Kidney (tissue), 14 donors: ENCODE data around the gene SVIL. TPM values are rescaled to one million over a fixed set of nuclear protein-coding genes. Genes with fewer than 3 reads are reported as not detected.
"Not testable (repeated sequence)": the region's sequence is repeated elsewhere in the genome, so short reads cannot be mapped to it uniquely, and the experiment has no call there.

Experiments used
- DNase-seq, 5 donors: peaks; one replicate each; pipeline ENCODE4 v3.0.0-alpha.2; 2013 to 2020
- FAIRE-seq: peaks from 2 replicates; lab custom pipeline; 2012; peaks lifted over from hg19 to GRCh38; lab: Jason Lieb, UNC
- H3K27ac ChIP-seq, 2 donors: one replicate each; pipeline ENCODE4 v1.7.0; 2013; ENCODE audit warnings: low read depth in 2 of 2, low read length in 2 of 2, inconsistent platforms in 1 of 2
- H3K27me3 ChIP-seq: one replicate; pipeline ENCODE4 v1.7.1; 2013; ENCODE audit warnings: low read length, inconsistent platforms; ENCODE audit not compliant: control insufficient read depth, insufficient read depth
- H3K36me3 ChIP-seq, 3 donors: one replicate each; pipeline versions ENCODE4 v1.7.0 to v1.7.1; 2013; ENCODE audit warnings: low read length in 3 of 3, control low read depth in 1 of 3, inconsistent platforms in 1 of 3; ENCODE audit not compliant: insufficient read depth in 3 of 3, control insufficient read depth in 2 of 3
- H3K4me1 ChIP-seq, 3 donors: one replicate each; pipeline versions ENCODE4 v1.7.0 to v1.7.1; 2013; ENCODE audit warnings: low read length in 3 of 3, inconsistent platforms in 1 of 3, low read depth in 1 of 3; ENCODE audit not compliant: control insufficient read depth in 2 of 3, insufficient read depth in 2 of 3
- H3K4me3 ChIP-seq, 3 donors: one replicate each; pipeline versions ENCODE4 v1.7.0 to v1.8.1; 2013; ENCODE audit warnings: low read length in 3 of 3, control low read depth in 1 of 3, inconsistent platforms in 1 of 3
- H3K9ac ChIP-seq, 3 donors: one replicate each; pipeline versions ENCODE4 v1.7.0 to v1.7.1; 2013; ENCODE audit warnings: low read length in 3 of 3, control low read depth in 1 of 3, inconsistent platforms in 1 of 3
- H3K9me3 ChIP-seq, 3 donors: one replicate each; pipeline versions ENCODE4 v1.7.0 to v1.7.1; 2013; ENCODE audit warnings: low read length in 3 of 3, control low read depth in 1 of 3, inconsistent platforms in 1 of 3; ENCODE audit not compliant: control insufficient read depth in 2 of 3, insufficient read depth in 1 of 3
- intact Hi-C: fragments of 100-400 bp; cut with DNase I; formaldehyde crosslinking; loops from one replicate; pipeline ENCODE4 v1.11.1; 2022
- polyA plus RNA-seq: library from polyadenylated mRNA; stranded (reverse); fragments of 350-450 nt; fragmentation: Illumina TruSeq; extraction: RNeasy Lipid Tissue Mini Kit (QIAGEN cat#74804); gene quantifications from one replicate; pipeline ENCODE4 v1.2.3, GENCODE V29; 2014; ENCODE audit warnings: low read depth, low replicate concordance; ENCODE audit not compliant: insufficient read depth
- total RNA-seq: library from RNA; stranded (reverse); fragmentation: NEBNext Ultra II Directional; extraction: Animal tissue kit (Norgen Biotek cat#: 25700); gene quantifications from one replicate; pipeline ENCODE4 v1.2.1, GENCODE V29; 2021
- TF ChIP-seq, protein P1 (sequence below): IDR thresholded peaks from 3 replicates; pipeline ENCODE4 v1.5.1; 2012; ENCODE audit warnings: mild to moderate bottlenecking, moderate library complexity, borderline replicate concordance; ENCODE audit not compliant: insufficient read depth; ENCODE audit errors: extremely low read depth
- donor health status: control.
- donor health status: control.
- donor health status: control.
- donor health status: control.
- donor health status: control.
- donor health status: DM: yes; HTN: yes; CAD: no.
- donor health status: Normal renal cell carcinoma (clear cell type).

The SVIL gene
- total and polyA plus RNA-seq, 2 donors from 2014 or later = 7.4 to 94.4 TPM

DNA sequence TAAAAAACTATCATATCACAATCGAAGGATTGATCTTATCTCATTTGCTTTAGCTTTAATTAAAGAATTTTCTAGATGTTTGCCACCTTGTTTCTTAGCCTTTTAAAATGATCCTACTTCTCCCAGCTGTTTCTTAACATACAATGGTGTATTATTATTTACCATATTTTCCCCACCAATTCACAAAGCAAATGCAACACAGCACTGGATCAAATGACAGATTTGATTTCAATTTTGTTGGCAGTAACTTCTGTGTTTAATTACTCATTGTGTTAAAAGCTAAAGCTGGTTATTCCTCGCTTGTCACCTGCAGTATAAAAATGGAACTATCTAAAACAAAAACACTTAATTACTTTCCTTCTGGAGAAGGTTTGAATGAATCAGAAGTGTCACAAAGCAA is 19.6 kb downstream of the SVIL start:
- intact Hi-C loops = no loop called here
- H3K27me3 ChIP-seq = no peaks in the 10 kb centered on the region
- H3K4me3 ChIP-seq = no peak overlapping the region
- no peak overlapping the region for H3K27ac ChIP-seq
- H3K9me3 ChIP-seq = no peaks in the 10 kb centered on the region
- H3K4me1 ChIP-seq = peaks cover 4 to 12% (median 7%) of the 10 kb centered on the region in 3 donors
- H3K9ac ChIP-seq = no peak overlapping the region
- DNase-seq = no peak
- H3K36me3 ChIP-seq = no peaks in the 10 kb centered on the region
- no peak for FAIRE-seq
- TF ChIP-seq, protein P1, sequence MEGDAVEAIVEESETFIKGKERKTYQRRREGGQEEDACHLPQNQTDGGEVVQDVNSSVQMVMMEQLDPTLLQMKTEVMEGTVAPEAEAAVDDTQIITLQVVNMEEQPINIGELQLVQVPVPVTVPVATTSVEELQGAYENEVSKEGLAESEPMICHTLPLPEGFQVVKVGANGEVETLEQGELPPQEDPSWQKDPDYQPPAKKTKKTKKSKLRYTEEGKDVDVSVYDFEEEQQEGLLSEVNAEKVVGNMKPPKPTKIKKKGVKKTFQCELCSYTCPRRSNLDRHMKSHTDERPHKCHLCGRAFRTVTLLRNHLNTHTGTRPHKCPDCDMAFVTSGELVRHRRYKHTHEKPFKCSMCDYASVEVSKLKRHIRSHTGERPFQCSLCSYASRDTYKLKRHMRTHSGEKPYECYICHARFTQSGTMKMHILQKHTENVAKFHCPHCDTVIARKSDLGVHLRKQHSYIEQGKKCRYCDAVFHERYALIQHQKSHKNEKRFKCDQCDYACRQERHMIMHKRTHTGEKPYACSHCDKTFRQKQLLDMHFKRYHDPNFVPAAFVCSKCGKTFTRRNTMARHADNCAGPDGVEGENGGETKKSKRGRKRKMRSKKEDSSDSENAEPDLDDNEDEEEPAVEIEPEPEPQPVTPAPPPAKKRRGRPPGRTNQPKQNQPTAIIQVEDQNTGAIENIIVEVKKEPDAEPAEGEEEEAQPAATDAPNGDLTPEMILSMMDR = no peak

DNA sequence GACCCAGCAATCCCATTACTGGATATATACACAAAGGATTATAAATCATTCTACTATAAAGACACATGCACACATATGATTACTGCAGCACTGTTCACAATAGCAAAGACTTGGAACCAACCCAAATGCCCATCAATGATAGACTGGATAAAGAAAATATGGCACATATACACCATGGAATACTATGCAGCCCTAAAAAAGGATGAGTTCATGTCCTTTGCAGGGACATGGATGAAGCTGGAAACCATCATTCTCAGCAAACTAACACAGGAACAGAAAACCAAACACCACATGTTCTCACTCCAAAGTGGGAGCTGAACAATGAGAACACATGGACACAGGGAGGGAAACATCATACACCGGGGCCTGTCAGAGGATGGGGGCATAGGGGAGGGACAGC is 20.5 kb downstream of the SVIL start:
- H3K9me3 ChIP-seq, FAIRE-seq, H3K27me3 ChIP-seq, H3K9ac ChIP-seq, intact Hi-C loops, H3K4me3 ChIP-seq, H3K36me3 ChIP-seq, H3K27ac ChIP-seq, DNase-seq: not testable (repeated sequence)
- H3K4me1 ChIP-seq = peaks cover 4 to 12% (median 7%) of the 10 kb centered on the region in 3 donors

- Histone ChIP-seq H3K4me1 (peaks cover 4 to 12% (median 6%) of the 10 kb centered on the region in 3 donors), H3K27ac (no peak overlapping the region), H3K4me3 (no peak overlapping the region), H3K9ac (no peak overlapping the region), H3K27me3 (no peaks in the 10 kb centered on the region), H3K36me3 (no peaks in the 10 kb centered on the region), H3K9me3 (no peaks in the 10 kb centered on the region)
- DNase-seq (no peak), FAIRE-seq (no peak)
- TF ChIP-seq, protein P1 = no peak
- intact Hi-C loops = no loop called here
These were observed 21.0 kb downstream of the SVIL start for GRCh38 chr10:29613791-29614190.

DNA sequence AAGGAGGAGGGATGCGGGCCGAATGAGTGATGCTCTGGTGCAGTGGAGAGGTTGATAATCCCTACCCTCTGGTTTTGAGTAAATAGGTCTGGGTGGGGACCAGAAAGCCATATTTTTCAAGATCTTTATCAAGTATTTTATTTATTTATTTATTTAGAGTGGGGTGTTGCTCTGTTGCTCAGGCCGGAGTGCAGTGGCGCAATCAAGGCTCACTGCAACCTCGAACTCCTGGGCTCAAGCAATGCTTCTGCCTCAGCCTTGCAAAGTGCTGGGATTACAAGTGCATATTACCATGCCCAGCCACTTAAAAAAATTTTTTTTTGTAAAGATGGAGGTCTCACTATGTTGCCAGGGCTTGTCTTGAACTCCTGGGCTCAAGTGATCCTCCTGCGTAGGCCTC is 21.6 kb downstream of the SVIL start:
- TF ChIP-seq, protein P1 = no peak
- Histone ChIP-seq H3K27ac (no peak overlapping the region), H3K4me3 (no peak overlapping the region), H3K27me3 (no peaks in the 10 kb centered on the region), H3K36me3 (no peaks in the 10 kb centered on the region), H3K9ac (no peak overlapping the region), H3K4me1 (peaks cover under 1 to 7% (median under 1%) of the 10 kb centered on the region in 3 donors), H3K9me3 (no peaks in the 10 kb centered on the region)
- DNase-seq (no peak), FAIRE-seq (no peak)
- intact Hi-C loops = no loop called here
